Suprapubic skin (tissue), 4 donors: Measurements from ENCODE around the gene FKBP1A. TPM values are rescaled to one million over a fixed set of nuclear protein-coding genes. Genes with fewer than 3 reads are reported as not detected.
A peak's percentile ranks its signal among the peaks of the same experiment; 100 is the strongest.

ENCODE experiments used
- DNase-seq, 2 donors: peaks; one replicate each; pipeline ENCODE4 v3.0.0-alpha.2; 2019; ENCODE audit warnings: low spot score in 2 of 2
- H3K27ac ChIP-seq: fragments of 200-600 bp; sonication (generic); one replicate; pipeline ENCODE4 v1.5.1; 2019
- H3K27me3 ChIP-seq: fragments of 200-600 bp; sonication (generic); one replicate; pipeline ENCODE4 v1.5.1; 2019
- H3K36me3 ChIP-seq: fragments of 200-600 bp; sonication (generic); one replicate; pipeline ENCODE4 v1.5.1; 2019
- H3K4me1 ChIP-seq: fragments of 200-600 bp; sonication (generic); one replicate; pipeline ENCODE4 v1.5.1; 2019
- H3K4me3 ChIP-seq: fragments of 200-600 bp; sonication (generic); one replicate; pipeline ENCODE4 v1.5.1; 2019; ENCODE audit warnings: mild to moderate bottlenecking
- H3K9me3 ChIP-seq: fragments of 200-600 bp; sonication (generic); one replicate; pipeline ENCODE4 v1.5.1; 2019
- EP300 ChIP-seq: sonication (generic); formaldehyde crosslinking; IDR thresholded peaks from one replicate; pipeline ENCODE4 v1.6.1; 2017; ENCODE audit warnings: antibody characterized with exemption
- POLR2A ChIP-seq, 2 donors: fragments of 450-650 bp; IDR thresholded peaks; one replicate each; pipeline ENCODE4 v1.6.1; 2017; ENCODE audit warnings: antibody characterized with exemption in 2 of 2, mild to moderate bottlenecking in 2 of 2, moderate library complexity in 2 of 2
- POLR2AphosphoS5 ChIP-seq, 3 donors: sonication (generic); formaldehyde crosslinking; IDR thresholded peaks; one replicate each; pipeline ENCODE4 v1.6.1; 2017; ENCODE audit warnings: antibody characterized with exemption in 3 of 3
- WGBS: methylation state at CpG from one replicate; pipeline ENCODE4 v1.1.5; 2018; 5-methylcytosine and 5-hydroxymethylcytosine counted together
- total RNA-seq, 4 donors: library from RNA; depleted of rRNA; stranded (reverse); fragments of >200 nt; gene quantifications; one replicate each; pipeline ENCODE4 v1.1.0, GENCODE V29; 2016
- TF ChIP-seq, protein P1 (sequence below), 2 donors: fragments of 200-600 bp in 1 of 2; fragments of 450-650 bp in 1 of 2; sonication (generic) in 1 of 2; IDR thresholded peaks; one replicate each; pipeline ENCODE4 v1.5.1; 2016 to 2019; ENCODE audit warnings: antibody characterized with exemption in 2 of 2, mild to moderate bottlenecking in 1 of 2, moderate library complexity in 1 of 2

FKBP1A gene
- total RNA-seq, 4 donors from 2014 or later, result 100.0 to 151 (median 115) TPM

DNA sequence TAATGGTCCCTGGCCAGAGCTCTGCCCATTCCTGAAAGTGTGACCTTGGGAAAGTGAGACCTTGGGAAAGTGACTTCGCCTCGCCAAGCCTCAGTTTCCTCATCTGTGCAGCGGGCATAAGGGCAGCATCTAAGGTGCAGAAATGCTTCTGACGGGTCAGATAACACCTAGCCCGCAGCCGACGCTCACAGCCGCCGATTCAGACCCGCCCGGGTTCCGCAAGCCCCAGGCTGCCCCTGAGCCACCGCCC is 486 bp downstream of the FKBP1A start:
- H3K36me3 ChIP-seq, result no peaks in the 10 kb centered on the region
- no CpG with 5 or more reads among the region's 13 CpGs for WGBS
- H3K27me3 ChIP-seq, result peaks cover 12% of the 10 kb centered on the region
- peaks cover 57% of the 10 kb centered on the region for H3K4me1 ChIP-seq
- no peaks in the 10 kb centered on the region for H3K9me3 ChIP-seq
- H3K27ac ChIP-seq, result peak overlapping the region; percentile 72
- no peak for DNase-seq
- no peak for TF ChIP-seq POLR2AphosphoS5 (IDR thresholded peaks at IDR 0.05)
- TF ChIP-seq EP300, result no peak
- TF ChIP-seq POLR2A (IDR thresholded peaks at IDR 0.05), result no peak
- TF ChIP-seq, protein P1, sequence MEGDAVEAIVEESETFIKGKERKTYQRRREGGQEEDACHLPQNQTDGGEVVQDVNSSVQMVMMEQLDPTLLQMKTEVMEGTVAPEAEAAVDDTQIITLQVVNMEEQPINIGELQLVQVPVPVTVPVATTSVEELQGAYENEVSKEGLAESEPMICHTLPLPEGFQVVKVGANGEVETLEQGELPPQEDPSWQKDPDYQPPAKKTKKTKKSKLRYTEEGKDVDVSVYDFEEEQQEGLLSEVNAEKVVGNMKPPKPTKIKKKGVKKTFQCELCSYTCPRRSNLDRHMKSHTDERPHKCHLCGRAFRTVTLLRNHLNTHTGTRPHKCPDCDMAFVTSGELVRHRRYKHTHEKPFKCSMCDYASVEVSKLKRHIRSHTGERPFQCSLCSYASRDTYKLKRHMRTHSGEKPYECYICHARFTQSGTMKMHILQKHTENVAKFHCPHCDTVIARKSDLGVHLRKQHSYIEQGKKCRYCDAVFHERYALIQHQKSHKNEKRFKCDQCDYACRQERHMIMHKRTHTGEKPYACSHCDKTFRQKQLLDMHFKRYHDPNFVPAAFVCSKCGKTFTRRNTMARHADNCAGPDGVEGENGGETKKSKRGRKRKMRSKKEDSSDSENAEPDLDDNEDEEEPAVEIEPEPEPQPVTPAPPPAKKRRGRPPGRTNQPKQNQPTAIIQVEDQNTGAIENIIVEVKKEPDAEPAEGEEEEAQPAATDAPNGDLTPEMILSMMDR (IDR thresholded peaks at IDR 0.05), result no peak
- peak overlapping the region; percentile 78 for H3K4me3 ChIP-seq

DNA sequence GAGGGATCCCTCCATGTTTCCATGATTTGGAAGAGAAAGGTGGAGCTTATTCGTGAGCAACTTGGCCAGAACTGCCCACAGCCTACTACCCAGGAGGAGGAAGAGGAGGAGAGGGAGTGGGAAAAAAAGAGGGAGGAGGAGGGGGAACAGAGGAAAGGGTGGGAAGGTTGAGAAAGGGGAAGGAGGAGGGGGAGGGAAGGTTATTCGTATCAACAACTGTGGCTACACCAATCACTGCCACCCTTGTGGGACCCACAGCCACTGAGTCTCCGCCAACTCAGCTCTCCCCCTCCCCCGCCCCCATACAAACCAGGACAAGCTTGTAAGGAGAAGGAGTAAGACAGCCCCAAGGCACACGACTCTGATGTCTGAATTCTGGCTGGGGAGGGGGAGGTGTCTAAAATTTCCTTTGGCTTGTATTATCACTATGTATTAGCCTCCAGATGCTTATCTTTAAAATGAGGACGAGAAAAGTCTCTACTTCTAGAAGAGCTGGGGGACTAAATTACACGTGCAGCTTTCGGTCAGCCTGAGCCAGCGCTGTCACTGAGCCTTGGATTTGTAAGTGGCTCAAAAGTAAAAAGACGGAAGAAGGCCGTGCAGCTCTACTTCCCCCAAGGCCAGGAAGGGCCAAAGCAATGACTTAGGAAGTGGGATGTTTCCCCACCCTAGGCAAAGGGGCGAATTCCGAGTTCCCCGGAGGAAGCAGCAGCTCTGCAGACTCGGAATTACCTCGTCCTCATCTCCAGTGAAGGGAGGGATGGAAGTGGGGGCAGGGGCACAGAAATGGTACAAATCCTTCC is 1.0 kb downstream of the FKBP1A start:
- no peaks in the 10 kb centered on the region for H3K36me3 ChIP-seq
- no peaks in the 10 kb centered on the region for H3K9me3 ChIP-seq
- peak overlapping the region; percentile 72 for H3K27ac ChIP-seq
- H3K4me3 ChIP-seq, result peak overlapping the region; percentile 78
- H3K27me3 ChIP-seq, result peaks cover 7% of the 10 kb centered on the region
- DNase-seq, result no peak
- 6% methylated on average over 16 of the region's 16 CpGs for WGBS
- TF ChIP-seq, protein P1 (IDR thresholded peaks at IDR 0.05), result no peak
- no peak for TF ChIP-seq EP300
- H3K4me1 ChIP-seq, result peaks cover 57% of the 10 kb centered on the region

DNA sequence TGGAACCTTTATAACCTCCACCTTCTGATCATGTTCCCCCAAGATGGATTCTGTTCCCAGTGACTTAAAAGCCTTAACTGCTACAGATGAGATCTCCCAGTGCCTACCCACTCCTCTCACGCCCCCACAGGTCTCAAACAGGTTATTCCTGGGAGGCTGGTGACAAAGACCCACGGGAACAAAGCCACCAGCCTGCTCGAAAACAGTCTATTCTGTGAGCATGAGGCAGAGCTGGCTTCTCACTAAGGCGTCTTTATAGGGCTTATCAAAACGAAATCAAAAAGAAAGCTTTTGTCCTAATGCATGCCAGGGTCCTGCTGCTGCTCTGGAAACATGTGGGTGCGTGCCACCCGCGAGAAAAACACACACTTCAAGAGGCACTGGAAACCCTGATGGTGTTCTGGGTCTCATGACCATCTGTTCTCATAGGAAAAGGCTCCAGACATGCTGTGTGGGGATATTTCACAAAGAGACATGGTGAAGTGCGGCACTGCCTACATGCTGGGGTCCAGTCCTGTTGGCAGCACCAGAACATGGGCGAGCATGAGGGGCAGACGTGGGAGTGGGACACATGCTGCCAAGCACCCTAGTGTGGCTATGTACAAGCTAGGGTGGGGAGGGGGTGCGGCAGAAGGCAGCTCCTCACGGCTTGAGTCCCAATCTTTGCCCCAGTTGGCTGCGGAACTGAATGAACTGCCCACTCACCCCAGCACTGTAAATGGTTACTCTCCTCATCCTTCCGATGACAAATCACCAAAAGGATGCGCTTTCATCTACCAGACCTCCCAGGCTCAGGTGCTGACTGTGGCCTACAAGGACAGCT is 2.1 kb downstream of the FKBP1A start:
- Histone ChIP-seq H3K4me1 (peaks cover 57% of the 10 kb centered on the region), H3K36me3 (no peaks in the 10 kb centered on the region), H3K27me3 (peaks cover 6% of the 10 kb centered on the region), H3K27ac (peak overlapping the region; percentile 72), H3K9me3 (no peaks in the 10 kb centered on the region), H3K4me3 (peak overlapping the region; percentile 78)
- 46% methylated on average over 16 of the region's 16 CpGs for WGBS
- no peak for DNase-seq
- TF ChIP-seq, protein P1 (IDR thresholded peaks at IDR 0.05), result no peak
- TF ChIP-seq POLR2A (IDR thresholded peaks at IDR 0.05) (no peak), EP300 (no peak), POLR2AphosphoS5 (IDR thresholded peaks at IDR 0.05) (no peak)

DNA sequence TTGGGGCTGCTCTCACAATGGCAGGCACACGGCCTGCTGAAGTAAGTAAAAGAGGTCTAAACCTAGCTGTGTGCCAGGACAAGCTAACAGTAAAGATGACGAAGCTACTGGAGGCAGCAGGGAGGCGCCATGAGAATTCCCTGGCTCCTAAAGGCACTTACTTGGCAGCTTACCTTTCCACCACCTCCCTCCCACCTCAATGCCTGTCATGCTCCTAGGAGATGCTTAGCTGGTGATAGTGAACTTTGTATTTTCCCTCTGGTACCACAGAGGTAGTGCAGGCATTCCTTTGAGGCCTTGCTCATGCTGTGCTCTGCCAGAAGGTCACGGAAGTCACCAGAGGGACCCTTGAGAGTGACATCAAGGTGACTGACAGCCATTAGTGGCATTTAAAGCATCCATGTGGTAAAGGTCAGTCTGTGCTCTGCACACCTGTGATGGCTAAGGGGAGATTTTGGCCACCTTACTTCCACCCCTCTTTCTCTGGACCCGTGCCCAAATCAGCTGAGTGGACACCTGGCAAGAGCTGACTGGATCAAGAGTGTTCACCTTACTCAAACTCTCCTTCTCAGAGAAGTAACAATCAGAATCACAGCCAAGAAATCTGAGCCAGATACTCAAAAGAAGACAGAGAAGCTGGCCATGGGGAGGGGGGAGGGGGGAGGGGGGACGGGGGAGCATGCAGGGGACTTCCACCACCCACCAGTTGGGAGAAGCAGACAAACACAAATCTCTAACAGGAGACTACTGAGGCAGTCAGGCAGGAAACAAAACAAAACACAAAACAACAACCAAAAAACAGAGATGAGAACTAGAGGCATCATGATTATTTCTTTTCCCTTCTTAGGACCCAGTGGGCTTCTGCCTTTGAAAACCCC is 2.9 kb downstream of the FKBP1A start:
- peaks cover 57% of the 10 kb centered on the region for H3K4me1 ChIP-seq
- no peaks in the 10 kb centered on the region for H3K9me3 ChIP-seq
- peak overlapping the region; percentile 6 for H3K4me3 ChIP-seq
- H3K27ac ChIP-seq, result peak overlapping the region; percentile 72
- H3K36me3 ChIP-seq, result no peaks in the 10 kb centered on the region
- H3K27me3 ChIP-seq, result peaks cover 2% of the 10 kb centered on the region
- no peak for TF ChIP-seq POLR2A (IDR thresholded peaks at IDR 0.05)
- TF ChIP-seq, protein P1 (IDR thresholded peaks at IDR 0.05), result peak in 1 of 2 donors; percentile 7
- DNase-seq, result no peak
- WGBS, result 28% methylated on average over 4 of the region's 6 CpGs
